CD8-positive, alpha-beta memory T cell (primary cell): ENCODE data around the gene DIP2B. TPM values are rescaled to one million over a fixed set of nuclear protein-coding genes. Genes with fewer than 3 reads are reported as not detected.
A peak's percentile ranks its signal among the peaks of the same experiment; 100 is the strongest.
"Not testable (repeated sequence)": the region's sequence is repeated elsewhere in the genome, so short reads cannot be mapped to it uniquely, and the experiment has no call there.

Experiments
- CTCF ChIA-PET: fragments of 350-600 bp; sonication (Branson Sonifier 250); formaldehyde crosslinking; loops from one replicate; lab custom pipeline; 2021; ENCODE audit warnings: antibody characterized with exemption; lab: Charles Lee
- POLR2A ChIA-PET: fragments of 350-600 bp; sonication (Branson Sonifier 250); formaldehyde crosslinking; loops from one replicate; lab custom pipeline; 2021; ENCODE audit warnings: antibody characterized with exemption; lab: Charles Lee
- DNase-seq, 5 donors: peaks; one replicate each; pipeline versions ENCODE4 v3.0.0 to v3.0.0-alpha.2; 2020 to 2022; ENCODE audit warnings: mixed read lengths in 1 of 5
- H3K27ac ChIP-seq: one replicate; pipeline ENCODE4 v1.7.0; 2013; ENCODE audit warnings: low read depth, mild to moderate bottlenecking, low read length, moderate library complexity
- H3K27me3 ChIP-seq: 2 replicates; pipeline ENCODE4 v1.7.0; 2013; ENCODE audit warnings: low read length, mild to moderate bottlenecking; ENCODE audit not compliant: insufficient read depth, poor library complexity, severe bottlenecking
- H3K36me3 ChIP-seq: 2 replicates; pipeline ENCODE4 v1.7.0; 2013; ENCODE audit warnings: mild to moderate bottlenecking, low read length, moderate library complexity; ENCODE audit not compliant: insufficient read depth
- H3K4me1 ChIP-seq: 2 replicates; pipeline ENCODE4 v1.7.0; 2013; ENCODE audit warnings: mild to moderate bottlenecking, low read length, moderate library complexity; ENCODE audit not compliant: insufficient read depth
- H3K4me3 ChIP-seq: 2 replicates; pipeline ENCODE4 v1.7.0; 2013; ENCODE audit warnings: mild to moderate bottlenecking, low read length
- H3K9me3 ChIP-seq: 2 replicates; pipeline ENCODE4 v1.7.0; 2013; ENCODE audit warnings: mild to moderate bottlenecking, low read length
- H3K27ac Mint-ChIP-seq, 8 donors: one replicate each; pipeline ENCODE4 v1.8.0; 2020 to 2021; ENCODE audit warnings: mixed read lengths in 8 of 8, mild to moderate bottlenecking in 6 of 8, inconsistent platforms in 3 of 8, moderate library complexity in 3 of 8
- H3K27me3 Mint-ChIP-seq, 2 donors: one replicate each; pipeline ENCODE4 v1.8.0; 2020 to 2021; ENCODE audit warnings: mixed read lengths in 2 of 2, mild to moderate bottlenecking in 1 of 2, moderate library complexity in 1 of 2
- H3K36me3 Mint-ChIP-seq, 3 donors: one replicate each; pipeline ENCODE4 v1.8.0; 2020 to 2021; ENCODE audit warnings: mixed read lengths in 3 of 3, inconsistent platforms in 1 of 3, mild to moderate bottlenecking in 1 of 3
- H3K4me1 Mint-ChIP-seq, 3 donors: one replicate each; pipeline ENCODE4 v1.8.0; 2020 to 2021; ENCODE audit warnings: mixed read lengths in 3 of 3, inconsistent platforms in 1 of 3, mild to moderate bottlenecking in 1 of 3
- H3K4me3 Mint-ChIP-seq, 7 donors: one replicate each; pipeline ENCODE4 v1.8.0; 2020 to 2021; ENCODE audit warnings: mixed read lengths in 7 of 7, mild to moderate bottlenecking in 6 of 7, moderate library complexity in 4 of 7, inconsistent platforms in 2 of 7
- H3K9me3 Mint-ChIP-seq, 5 donors: one replicate each; pipeline ENCODE4 v1.8.0; 2020 to 2022; ENCODE audit warnings: mixed read lengths in 5 of 5, mild to moderate bottlenecking in 3 of 5, moderate library complexity in 2 of 5, inconsistent platforms in 1 of 5
- polyA plus RNA-seq: library from polyadenylated mRNA; unstranded; fragments of 300-500 nt; fragmentation: Illumina TruSeq; gene quantifications from one replicate; pipeline ENCODE4 v1.2.3, GENCODE V29; 2021
- total RNA-seq, 2 experiments: library from RNA; stranded (reverse); gene quantifications; one replicate each; pipeline ENCODE4 v1.2.3, GENCODE V29; 2021

DIP2B gene
- total and polyA plus RNA-seq, 3 experiments from 2014 or later = 7.9 to 21.0 (median 20.4) TPM

- CTCF ChIA-PET = interaction anchor here (0.7 kb wide), 1 partner anchor 321 kb away, joined by 3 read pairs; no protein-coding TSS in a partner anchor
- POLR2A ChIA-PET, H3K9me3 ChIP-seq, H3K4me3 Mint-ChIP-seq, H3K9me3 Mint-ChIP-seq, H3K4me3 ChIP-seq, H3K27me3 Mint-ChIP-seq, H3K36me3 ChIP-seq, H3K27ac Mint-ChIP-seq, DNase-seq, H3K27me3 ChIP-seq, H3K27ac ChIP-seq: not testable (repeated sequence)
- H3K4me1 Mint-ChIP-seq = peaks cover 32 to 36% (median 34%) of the 10 kb centered on the region in 3 donors
- H3K4me1 ChIP-seq = peaks cover 52% of the 10 kb centered on the region
- H3K36me3 Mint-ChIP-seq = peaks cover 0 to 14% (median 12%) of the 10 kb centered on the region in 3 donors
These were observed 17.0 kb downstream of the DIP2B start for GRCh38 chr12:50521781-50522180.

GRCh38 chr12:50523772-50524171 is 19.0 kb downstream of the DIP2B start:
- peaks cover 0 to 14% (median 14%) of the 10 kb centered on the region in 3 donors for H3K36me3 Mint-ChIP-seq
- ChIA-PET POLR2A (no interaction called here), CTCF (interaction anchor here (1.1 to 2.3 kb wide), 2 partner anchors 14 to 18 kb away, joined by 3 to 7 read pairs; partner anchors contain the start of gene DIP2B)
- H3K4me3 Mint-ChIP-seq = no peak overlapping the region
- Histone ChIP-seq H3K4me1 (peaks cover 38% of the 10 kb centered on the region), H3K9me3 (no peaks in the 10 kb centered on the region), H3K4me3 (no peak overlapping the region), H3K36me3 (no peaks in the 10 kb centered on the region), H3K27me3 (no peaks in the 10 kb centered on the region), H3K27ac (no peak overlapping the region)
- DNase-seq = no peak
- H3K27ac Mint-ChIP-seq = peak overlapping the region in 1 of 8 donors; percentile 2
- H3K4me1 Mint-ChIP-seq = peaks cover 36 to 40% (median 39%) of the 10 kb centered on the region in 3 donors
- H3K9me3 Mint-ChIP-seq = no peaks in the 10 kb centered on the region
- H3K27me3 Mint-ChIP-seq = no peaks in the 10 kb centered on the region

- peaks cover 36% of the 10 kb centered on the region for H3K4me1 ChIP-seq
- H3K27me3 ChIP-seq = no peaks in the 10 kb centered on the region
- no peaks in the 10 kb centered on the region for H3K9me3 ChIP-seq
- H3K4me1 Mint-ChIP-seq = peaks cover 37 to 41% (median 38%) of the 10 kb centered on the region in 3 donors
- no peak overlapping the region for H3K27ac ChIP-seq
- no peaks in the 10 kb centered on the region for H3K27me3 Mint-ChIP-seq
- H3K9me3 Mint-ChIP-seq = no peaks in the 10 kb centered on the region
- H3K36me3 ChIP-seq = no peaks in the 10 kb centered on the region
- H3K4me3 Mint-ChIP-seq = no peak overlapping the region
- peaks cover 0 to 14% (median 14%) of the 10 kb centered on the region in 3 donors for H3K36me3 Mint-ChIP-seq
- no peak overlapping the region for H3K4me3 ChIP-seq
- CTCF ChIA-PET = interaction anchor here (2.3 kb wide), 1 partner anchor 19 kb away, joined by 7 read pairs; the partner anchor contains the start of gene DIP2B
- H3K27ac Mint-ChIP-seq = peak overlapping the region in 1 of 8 donors; percentile 79
- POLR2A ChIA-PET = no interaction called here
- DNase-seq = no peak
These were observed 19.8 kb downstream of the DIP2B start for GRCh38 chr12:50524621-50525020.

GRCh38 chr12:50525422-50525821 is 20.6 kb downstream of the DIP2B start:
- Mint-ChIP-seq H3K36me3 (peaks cover 0 to 14% (median 14%) of the 10 kb centered on the region in 3 donors), H3K27me3 (no peaks in the 10 kb centered on the region), H3K27ac (peak overlapping the region in 4 of 8 donors; percentile 1 to 80 (median 30)), H3K9me3 (no peaks in the 10 kb centered on the region), H3K4me1 (peaks cover 30 to 35% (median 31%) of the 10 kb centered on the region in 3 donors), H3K4me3 (no peak overlapping the region)
- Histone ChIP-seq H3K4me3 (no peak overlapping the region), H3K9me3 (no peaks in the 10 kb centered on the region), H3K36me3 (no peaks in the 10 kb centered on the region), H3K4me1 (peaks cover 32% of the 10 kb centered on the region), H3K27me3 (no peaks in the 10 kb centered on the region), H3K27ac (no peak overlapping the region)
- no peak for DNase-seq
- CTCF ChIA-PET = interaction anchor here (2.3 kb wide), 1 partner anchor 20 kb away, joined by 7 read pairs; the partner anchor contains the start of gene DIP2B
- POLR2A ChIA-PET = no interaction called here

GRCh38 chr12:50527359-50527726 is 22.6 kb downstream of the DIP2B start:
- CTCF ChIA-PET = interaction anchor here (0.6 kb wide), 1 partner anchor 76 kb away, joined by 3 read pairs; no protein-coding TSS in a partner anchor
- peaks cover 30% of the 10 kb centered on the region for H3K4me1 ChIP-seq
- no peaks in the 10 kb centered on the region for H3K9me3 ChIP-seq
- H3K27ac Mint-ChIP-seq = peak overlapping the region in 1 of 8 donors; percentile 51
- no peak overlapping the region for H3K27ac ChIP-seq
- no peak overlapping the region for H3K4me3 ChIP-seq
- H3K4me3 Mint-ChIP-seq = no peak overlapping the region
- H3K36me3 ChIP-seq = no peaks in the 10 kb centered on the region
- DNase-seq = no peak
- no peaks in the 10 kb centered on the region for H3K9me3 Mint-ChIP-seq
- POLR2A ChIA-PET = no interaction called here
- H3K27me3 ChIP-seq = no peaks in the 10 kb centered on the region
- H3K36me3 Mint-ChIP-seq = peaks cover 0 to 14% (median 13%) of the 10 kb centered on the region in 3 donors
- peaks cover 24 to 30% (median 26%) of the 10 kb centered on the region in 3 donors for H3K4me1 Mint-ChIP-seq
- no peaks in the 10 kb centered on the region for H3K27me3 Mint-ChIP-seq

- Mint-ChIP-seq H3K9me3 (no peaks in the 10 kb centered on the region), H3K27me3 (no peaks in the 10 kb centered on the region), H3K36me3 (peaks cover 0 to 10% (median 8%) of the 10 kb centered on the region in 3 donors), H3K4me1 (peaks cover 24 to 30% (median 25%) of the 10 kb centered on the region in 3 donors), H3K27ac (peak overlapping the region; percentile 1 to 71 (median 28)), H3K4me3 (peak overlapping the region in 3 of 7 donors; percentile 1 to 4 (median 1))
- no peak for DNase-seq
- H3K27ac ChIP-seq = no peak overlapping the region
- no peak overlapping the region for H3K4me3 ChIP-seq
- H3K9me3 ChIP-seq = no peaks in the 10 kb centered on the region
- no peaks in the 10 kb centered on the region for H3K36me3 ChIP-seq
- H3K27me3 ChIP-seq = no peaks in the 10 kb centered on the region
- POLR2A ChIA-PET = no interaction called here
- CTCF ChIA-PET = no interaction called here
- H3K4me1 ChIP-seq = peaks cover 44% of the 10 kb centered on the region
These were observed 24.0 kb downstream of the DIP2B start for GRCh38 chr12:50528800-50529199.

GRCh38 chr12:50529345-50529744 is 24.6 kb downstream of the DIP2B start:
- CTCF ChIA-PET = no interaction called here
- POLR2A ChIA-PET = no interaction called here
- Histone ChIP-seq H3K9me3 (no peaks in the 10 kb centered on the region), H3K27ac (no peak overlapping the region), H3K36me3 (no peaks in the 10 kb centered on the region), H3K4me1 (peaks cover 38% of the 10 kb centered on the region), H3K27me3 (no peaks in the 10 kb centered on the region), H3K4me3 (no peak overlapping the region)
- H3K36me3 Mint-ChIP-seq = peaks cover 0 to 7% (median 5%) of the 10 kb centered on the region in 3 donors
- no peak for DNase-seq
- H3K4me3 Mint-ChIP-seq = no peak overlapping the region
- no peaks in the 10 kb centered on the region for H3K9me3 Mint-ChIP-seq
- H3K4me1 Mint-ChIP-seq = peaks cover 22 to 27% (median 24%) of the 10 kb centered on the region in 3 donors
- no peaks in the 10 kb centered on the region for H3K27me3 Mint-ChIP-seq
- H3K27ac Mint-ChIP-seq = peak overlapping the region in 4 of 8 donors; percentile 5 to 71 (median 20)

GRCh38 chr12:50530532-50530931 is 25.7 kb downstream of the DIP2B start:
- Histone ChIP-seq H3K4me3 (no peak overlapping the region), H3K4me1 (peaks cover 42% of the 10 kb centered on the region), H3K36me3 (no peaks in the 10 kb centered on the region), H3K27ac (no peak overlapping the region), H3K9me3 (no peaks in the 10 kb centered on the region), H3K27me3 (no peaks in the 10 kb centered on the region)
- ChIA-PET POLR2A (no interaction called here), CTCF (no interaction called here)
- Mint-ChIP-seq H3K27ac (no peak overlapping the region), H3K4me1 (peaks cover 24 to 30% (median 27%) of the 10 kb centered on the region in 3 donors), H3K27me3 (no peaks in the 10 kb centered on the region), H3K9me3 (no peaks in the 10 kb centered on the region), H3K36me3 (peaks cover 0 to 6% (median 5%) of the 10 kb centered on the region in 3 donors), H3K4me3 (no peak overlapping the region)
- no peak for DNase-seq
